Stimulated activated CD8-positive, alpha-beta memory T cell treated with anti-CD3 and anti-CD28 coated beads, Interleukin-7, amount 100 ng/mL, for 24 hours (primary cell): ENCODE results near the gene CDKN2B-AS1.

ENCODE experiments used
- DNase-seq: peaks from one replicate; pipeline ENCODE4 v3.0.0-alpha.2; 2020; ENCODE audit warnings: low read depth

Gene CDKN2B-AS1

DNA sequence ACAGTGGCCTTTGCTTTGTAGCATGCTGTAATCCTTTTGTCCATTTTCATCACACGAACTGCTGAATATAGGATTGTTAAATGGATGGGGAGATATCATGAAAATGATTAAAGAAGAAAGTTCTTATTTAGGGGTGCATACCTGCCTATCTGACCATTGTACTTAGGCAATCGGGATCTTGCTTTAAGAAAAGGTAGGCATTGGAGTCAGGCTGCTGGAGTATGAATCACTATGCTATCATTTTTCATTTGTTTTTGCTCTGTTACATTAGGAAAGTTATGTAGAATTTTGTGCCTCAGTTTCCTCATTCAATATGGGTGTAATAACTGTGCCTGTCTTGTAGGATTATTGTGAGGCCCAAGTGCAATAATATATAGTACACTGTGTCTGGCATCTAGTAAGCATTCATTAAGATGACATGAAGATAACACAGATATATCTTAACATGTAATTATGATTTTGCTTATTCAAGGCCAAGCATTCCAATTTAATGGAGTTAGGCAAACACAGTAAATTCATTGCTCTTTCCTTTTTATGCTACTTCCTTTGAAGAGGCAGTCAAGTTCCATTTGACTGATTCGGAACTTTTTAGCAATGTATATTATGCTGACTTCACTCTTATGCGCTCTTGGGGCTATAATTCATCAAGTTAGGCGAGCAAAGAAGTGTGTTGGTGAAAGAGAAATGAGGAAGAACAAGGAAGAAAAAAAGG, 124.4 kb downstream of the CDKN2B-AS1 start:
- DNase-seq: no peak

DNA sequence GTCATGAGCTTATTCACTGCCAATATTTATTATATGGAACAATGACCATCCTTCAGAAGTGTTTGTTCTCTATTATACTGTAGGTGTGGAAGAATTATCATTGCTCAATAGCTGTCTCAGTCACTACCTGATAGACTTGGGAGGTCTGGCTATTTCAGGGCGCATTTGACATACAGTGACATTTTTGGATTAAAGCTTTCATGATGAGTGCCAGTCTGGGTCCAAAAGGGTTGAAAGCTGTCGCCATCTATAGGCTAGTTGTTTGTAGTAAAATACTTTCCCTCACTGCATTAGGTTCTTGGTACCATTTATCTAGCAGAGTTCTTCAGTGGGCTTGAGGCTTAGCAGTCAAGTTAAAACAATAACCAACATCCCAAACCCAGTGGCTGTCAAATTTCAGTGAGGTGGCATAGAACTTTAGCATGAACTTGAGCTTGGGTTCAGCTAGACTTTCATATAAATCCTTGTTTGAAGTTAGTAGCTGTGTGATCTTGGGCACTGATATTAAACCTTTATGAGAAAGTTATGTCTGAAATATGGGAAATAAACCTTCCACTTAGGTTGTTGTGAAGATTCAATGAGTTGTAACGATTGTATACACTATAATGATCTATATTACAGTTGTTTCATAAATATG, 125.0 kb downstream of the CDKN2B-AS1 start:
- no peak for DNase-seq

- no peak for DNase-seq
Observed at GRCh38 chr9:22120159-22120549, 125.6 kb downstream of the CDKN2B-AS1 start.

DNA sequence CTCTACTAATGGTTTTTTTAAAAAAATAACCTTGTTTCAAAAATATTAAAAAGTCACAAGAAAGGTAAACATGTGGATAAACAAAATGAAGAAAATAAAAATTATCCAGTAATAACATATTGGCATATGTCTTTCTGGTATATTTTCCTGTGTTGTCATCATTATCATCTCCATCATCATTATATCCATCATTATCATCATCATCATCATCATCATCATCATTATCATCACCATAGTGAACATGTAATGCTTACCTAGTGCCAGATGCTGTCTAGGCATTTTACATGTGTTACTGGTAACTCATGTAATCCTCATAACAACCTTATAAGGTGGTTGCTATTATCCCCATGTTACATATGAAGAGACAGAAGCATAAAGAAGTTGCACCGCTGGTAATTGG, 126.0 kb downstream of the CDKN2B-AS1 start:
- no peak for DNase-seq

DNA sequence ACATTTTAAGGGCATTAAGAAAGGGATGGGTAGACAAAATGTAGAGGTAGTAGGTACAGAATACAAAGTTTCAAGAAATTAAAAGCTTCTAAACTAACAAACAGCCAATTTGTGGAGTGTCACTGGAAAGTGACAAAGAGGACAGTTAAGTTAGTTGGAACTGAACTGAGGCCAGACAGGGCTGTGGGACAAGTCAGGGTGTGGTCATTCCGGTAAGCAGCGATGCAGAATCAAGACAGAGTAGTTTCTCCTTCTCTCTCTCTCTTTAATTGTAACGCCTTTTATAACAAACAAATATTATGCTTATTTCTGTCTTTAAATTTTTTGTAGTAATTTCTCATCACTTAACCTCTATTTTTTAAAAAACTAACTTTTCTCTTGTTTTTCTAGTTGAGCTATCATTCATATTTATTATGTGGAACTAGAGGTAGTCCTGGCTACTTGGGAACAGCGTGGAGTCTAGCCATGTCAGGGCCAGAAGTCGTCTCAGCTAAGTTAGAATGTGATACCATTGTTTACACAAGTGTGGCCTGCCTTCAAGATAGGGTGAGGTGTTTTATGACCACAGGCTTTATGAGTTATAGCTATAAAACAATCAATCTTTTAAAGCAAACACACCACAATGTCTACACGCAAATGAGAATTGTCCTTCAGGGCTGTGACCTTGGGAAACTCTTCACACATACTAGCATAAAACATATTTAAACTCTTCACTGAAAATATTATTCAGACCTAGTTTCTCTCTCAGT, 129.8 kb downstream of the CDKN2B-AS1 start:
- no peak for DNase-seq

DNA sequence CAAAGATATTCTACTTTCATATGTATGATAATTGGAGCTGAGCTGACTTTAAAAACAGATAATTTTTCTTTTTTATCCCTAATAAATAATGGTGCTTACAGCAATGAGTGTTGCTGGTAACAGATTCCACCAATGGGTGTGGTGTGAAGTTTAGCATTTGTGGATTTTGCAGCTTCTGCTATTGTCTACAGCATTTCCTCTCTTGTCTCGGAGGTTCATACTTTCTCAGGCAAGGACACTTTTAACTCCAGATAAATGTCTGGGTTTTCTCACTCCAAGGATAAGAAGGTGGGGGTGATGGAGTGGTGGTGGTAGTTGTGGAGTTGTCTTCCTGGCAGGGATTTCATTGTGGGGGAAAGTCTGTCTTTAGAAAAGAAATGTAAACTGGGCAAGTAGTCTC, 134.5 kb downstream of the CDKN2B-AS1 start:
- no peak for DNase-seq

DNA sequence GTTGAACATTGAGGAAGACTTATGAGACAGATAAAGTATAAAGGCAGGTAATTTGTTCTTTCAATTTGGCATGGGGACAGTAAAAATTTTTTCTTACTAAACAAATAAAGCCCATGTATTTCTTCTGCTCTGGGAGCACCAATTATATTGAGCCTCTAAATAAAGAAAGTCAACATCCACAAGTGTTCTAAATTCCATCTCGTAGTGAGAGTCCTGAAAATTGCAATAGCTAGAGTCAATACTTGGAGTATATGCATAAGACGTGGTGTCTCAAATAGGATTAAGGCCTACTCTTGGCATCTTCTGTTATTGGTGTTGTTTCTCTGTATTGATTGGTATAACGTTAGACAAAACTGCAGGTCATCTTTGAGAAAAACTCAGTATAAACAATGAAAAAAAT, 135.0 kb downstream of the CDKN2B-AS1 start:
- no peak for DNase-seq

DNA sequence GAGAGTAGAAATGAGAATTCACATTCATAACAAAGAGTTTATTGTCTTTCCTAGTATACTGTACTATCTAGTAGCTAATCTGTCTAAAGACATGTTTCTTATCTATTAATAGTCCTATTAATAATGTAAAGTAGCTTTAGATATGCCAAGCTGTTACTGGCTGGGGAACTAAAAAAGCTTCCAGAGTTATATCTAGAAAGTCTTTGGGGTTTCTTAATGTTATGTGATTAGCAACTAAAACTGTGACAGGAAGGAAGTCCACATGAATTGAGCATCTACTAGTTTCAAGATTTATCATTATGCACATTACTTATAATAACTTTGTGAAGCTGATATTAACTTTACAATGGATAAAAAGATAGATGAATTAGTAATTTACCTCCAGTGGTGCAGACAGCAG, 137.2 kb downstream of the CDKN2B-AS1 start:
- DNase-seq: no peak

DNA sequence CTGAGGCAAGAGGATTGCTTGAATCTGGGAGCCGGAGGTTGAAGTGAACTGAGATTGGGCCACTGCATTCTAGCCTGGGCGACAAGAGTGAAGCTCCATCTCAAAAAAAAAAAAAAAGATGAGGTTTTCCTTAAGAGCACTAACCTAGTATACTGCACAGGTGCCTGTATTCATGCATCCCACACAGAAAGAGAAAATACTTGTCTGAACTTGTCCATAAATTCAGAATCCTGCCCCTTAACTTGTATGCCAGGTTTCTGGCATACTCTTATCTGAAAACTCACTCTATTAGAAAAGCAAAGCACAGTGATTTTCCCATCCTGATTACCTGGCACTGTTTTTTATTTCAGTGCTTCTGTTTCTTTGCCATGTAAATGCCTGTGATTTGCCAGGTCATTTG, 139.8 kb downstream of the CDKN2B-AS1 start:
- DNase-seq: no peak

- no peak for DNase-seq
Observed at GRCh38 chr9:22136461-22137096, 142.0 kb downstream of the CDKN2B-AS1 start.

- no peak for DNase-seq
Observed at GRCh38 chr9:22138956-22139660, 144.5 kb downstream of the CDKN2B-AS1 start.

GRCh38 chr9:22141908-22142307, 147.3 kb downstream of the CDKN2B-AS1 start:
- DNase-seq: no peak

DNA sequence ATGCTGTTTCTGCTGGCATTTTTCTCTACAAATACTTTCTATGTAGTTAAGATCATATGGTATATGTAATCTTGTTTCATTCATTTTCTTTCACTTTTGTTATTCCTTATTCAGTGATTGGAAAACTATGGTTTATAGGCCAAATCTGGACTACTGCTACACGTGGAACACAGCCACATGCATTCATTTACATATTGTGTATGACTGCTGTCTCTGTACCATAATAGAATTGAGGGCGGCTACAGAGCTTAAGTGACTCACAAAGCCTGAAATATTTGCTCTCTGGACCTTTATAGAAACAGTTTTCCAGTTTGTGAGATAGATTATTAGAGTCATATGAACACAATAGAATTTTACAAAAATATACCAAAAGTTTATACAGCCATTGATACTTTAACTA, 148.1 kb downstream of the CDKN2B-AS1 start:
- DNase-seq: no peak

GRCh38 chr9:22143799-22144625, 149.4 kb downstream of the CDKN2B-AS1 start:
- no peak for DNase-seq

GRCh38 chr9:22146604-22147003, 152.0 kb downstream of the CDKN2B-AS1 start:
- no peak for DNase-seq

GRCh38 chr9:22147813-22148527, 153.4 kb downstream of the CDKN2B-AS1 start:
- no peak for DNase-seq

DNA sequence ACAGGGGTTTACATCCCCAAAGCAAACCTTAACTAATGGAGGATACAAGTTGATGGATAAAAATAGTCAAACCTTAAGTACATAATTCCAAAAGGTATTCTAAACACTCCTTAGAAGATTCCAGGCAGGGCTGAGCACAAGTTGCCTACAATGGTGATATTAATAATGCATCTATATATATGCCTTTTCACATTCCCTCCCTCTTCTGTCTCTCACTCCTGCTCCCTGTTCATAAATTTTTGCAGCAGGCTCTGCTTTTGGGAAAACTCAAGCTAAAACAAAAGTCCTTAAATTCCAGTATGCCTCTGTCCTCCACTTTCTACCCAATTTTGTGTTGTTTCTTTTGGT, 153.9 kb downstream of the CDKN2B-AS1 start:
- no peak for DNase-seq

GRCh38 chr9:22148876-22149637, 154.5 kb downstream of the CDKN2B-AS1 start:
- no peak for DNase-seq

DNA sequence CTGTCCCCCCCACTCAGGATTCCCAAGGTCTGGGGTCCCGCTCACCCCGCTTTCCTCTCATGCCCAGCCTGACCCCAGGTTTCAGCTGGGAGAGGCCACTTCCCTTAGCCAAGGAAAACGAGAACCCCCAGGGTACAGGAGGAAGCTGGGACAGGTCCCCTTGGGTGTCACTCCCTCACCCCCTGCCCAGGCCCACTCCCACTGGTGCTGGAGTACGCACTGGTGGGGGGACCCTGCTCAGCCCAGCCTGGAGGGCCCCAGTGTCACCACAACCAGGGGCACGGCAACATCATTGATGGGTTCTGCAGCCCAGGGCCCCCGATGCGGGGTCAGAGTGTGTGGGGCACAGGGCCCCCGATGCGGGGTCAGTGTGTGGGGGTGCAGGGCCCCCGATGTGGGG, 159.5 kb downstream of the CDKN2B-AS1 start:
- no peak for DNase-seq

GRCh38 chr9:22156586-22156985, 162.0 kb downstream of the CDKN2B-AS1 start:
- no peak for DNase-seq
